Panc1 (cell line): ENCODE results near the gene TLR4.

Experiments used
- POLR2AphosphoS5 ChIP-seq: IDR thresholded peaks from 2 replicates; pipeline ENCODE4 v1.6.1; 2012; ENCODE audit warnings: mild to moderate bottlenecking, low read depth, low read length, moderate library complexity
- SIN3A ChIP-seq: IDR thresholded peaks from 2 replicates; pipeline ENCODE4 v1.6.1; 2012; ENCODE audit warnings: low read depth, mild to moderate bottlenecking, low read length, moderate library complexity, borderline replicate concordance; ENCODE audit not compliant: insufficient read depth
- TF ChIP-seq, protein P1 (sequence below): fragments of 450-650 bp; IDR thresholded peaks from 2 replicates; pipeline ENCODE4 v1.5.1; 2017; ENCODE audit warnings: mild to moderate bottlenecking
- TF ChIP-seq, protein P2 (sequence below), 2 experiments: IDR thresholded peaks; 2 replicates each; pipeline ENCODE4 v1.6.1; 2011 to 2012; ENCODE audit warnings: low read depth in 2 of 2, control low read depth in 1 of 2, low read length in 1 of 2, mild to moderate bottlenecking in 1 of 2, moderate library complexity in 1 of 2; ENCODE audit not compliant: insufficient read depth in 1 of 2

DNA sequence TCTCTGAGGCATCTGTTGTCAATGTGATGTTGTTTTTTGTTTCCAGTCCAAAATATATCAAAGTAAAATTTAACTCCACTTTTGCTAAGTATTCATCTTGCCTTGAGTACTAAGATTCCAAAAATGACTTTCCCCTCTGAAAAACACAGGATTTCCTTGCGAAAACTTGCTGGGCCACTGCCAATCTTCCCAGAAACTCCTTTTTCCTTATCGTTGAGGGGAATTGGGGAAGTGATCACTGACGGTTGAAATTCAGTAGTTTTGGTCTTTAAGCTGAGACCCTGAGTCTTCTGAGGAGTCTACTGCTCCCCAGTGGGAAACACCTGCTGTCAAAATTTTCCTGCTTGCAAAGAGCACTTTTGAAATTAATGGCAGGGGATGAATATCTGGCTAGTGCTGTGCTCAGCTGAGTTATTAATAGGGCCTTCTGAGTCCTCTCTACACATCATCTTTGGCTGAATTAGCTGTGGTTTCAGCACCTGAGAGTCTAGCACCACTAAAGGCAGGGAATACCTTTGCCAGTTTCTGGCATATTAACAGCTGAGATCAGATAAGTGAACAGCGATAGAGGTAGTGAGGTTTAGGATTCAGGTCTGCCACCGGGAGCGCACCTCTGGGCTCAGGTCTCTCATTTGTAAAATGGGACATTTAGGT lies 18.0 kb downstream of the TLR4 start:
- TF ChIP-seq, protein P1, sequence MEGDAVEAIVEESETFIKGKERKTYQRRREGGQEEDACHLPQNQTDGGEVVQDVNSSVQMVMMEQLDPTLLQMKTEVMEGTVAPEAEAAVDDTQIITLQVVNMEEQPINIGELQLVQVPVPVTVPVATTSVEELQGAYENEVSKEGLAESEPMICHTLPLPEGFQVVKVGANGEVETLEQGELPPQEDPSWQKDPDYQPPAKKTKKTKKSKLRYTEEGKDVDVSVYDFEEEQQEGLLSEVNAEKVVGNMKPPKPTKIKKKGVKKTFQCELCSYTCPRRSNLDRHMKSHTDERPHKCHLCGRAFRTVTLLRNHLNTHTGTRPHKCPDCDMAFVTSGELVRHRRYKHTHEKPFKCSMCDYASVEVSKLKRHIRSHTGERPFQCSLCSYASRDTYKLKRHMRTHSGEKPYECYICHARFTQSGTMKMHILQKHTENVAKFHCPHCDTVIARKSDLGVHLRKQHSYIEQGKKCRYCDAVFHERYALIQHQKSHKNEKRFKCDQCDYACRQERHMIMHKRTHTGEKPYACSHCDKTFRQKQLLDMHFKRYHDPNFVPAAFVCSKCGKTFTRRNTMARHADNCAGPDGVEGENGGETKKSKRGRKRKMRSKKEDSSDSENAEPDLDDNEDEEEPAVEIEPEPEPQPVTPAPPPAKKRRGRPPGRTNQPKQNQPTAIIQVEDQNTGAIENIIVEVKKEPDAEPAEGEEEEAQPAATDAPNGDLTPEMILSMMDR: no peak
- no peak for TF ChIP-seq POLR2AphosphoS5
- TF ChIP-seq, protein P2, sequence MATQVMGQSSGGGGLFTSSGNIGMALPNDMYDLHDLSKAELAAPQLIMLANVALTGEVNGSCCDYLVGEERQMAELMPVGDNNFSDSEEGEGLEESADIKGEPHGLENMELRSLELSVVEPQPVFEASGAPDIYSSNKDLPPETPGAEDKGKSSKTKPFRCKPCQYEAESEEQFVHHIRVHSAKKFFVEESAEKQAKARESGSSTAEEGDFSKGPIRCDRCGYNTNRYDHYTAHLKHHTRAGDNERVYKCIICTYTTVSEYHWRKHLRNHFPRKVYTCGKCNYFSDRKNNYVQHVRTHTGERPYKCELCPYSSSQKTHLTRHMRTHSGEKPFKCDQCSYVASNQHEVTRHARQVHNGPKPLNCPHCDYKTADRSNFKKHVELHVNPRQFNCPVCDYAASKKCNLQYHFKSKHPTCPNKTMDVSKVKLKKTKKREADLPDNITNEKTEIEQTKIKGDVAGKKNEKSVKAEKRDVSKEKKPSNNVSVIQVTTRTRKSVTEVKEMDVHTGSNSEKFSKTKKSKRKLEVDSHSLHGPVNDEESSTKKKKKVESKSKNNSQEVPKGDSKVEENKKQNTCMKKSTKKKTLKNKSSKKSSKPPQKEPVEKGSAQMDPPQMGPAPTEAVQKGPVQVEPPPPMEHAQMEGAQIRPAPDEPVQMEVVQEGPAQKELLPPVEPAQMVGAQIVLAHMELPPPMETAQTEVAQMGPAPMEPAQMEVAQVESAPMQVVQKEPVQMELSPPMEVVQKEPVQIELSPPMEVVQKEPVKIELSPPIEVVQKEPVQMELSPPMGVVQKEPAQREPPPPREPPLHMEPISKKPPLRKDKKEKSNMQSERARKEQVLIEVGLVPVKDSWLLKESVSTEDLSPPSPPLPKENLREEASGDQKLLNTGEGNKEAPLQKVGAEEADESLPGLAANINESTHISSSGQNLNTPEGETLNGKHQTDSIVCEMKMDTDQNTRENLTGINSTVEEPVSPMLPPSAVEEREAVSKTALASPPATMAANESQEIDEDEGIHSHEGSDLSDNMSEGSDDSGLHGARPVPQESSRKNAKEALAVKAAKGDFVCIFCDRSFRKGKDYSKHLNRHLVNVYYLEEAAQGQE (IDR thresholded peaks at IDR 0.05; ENCODE audit: insufficient read depth in 1 of 2, low read depth in 2 of 2, low read length in 1 of 2): no peak
- TF ChIP-seq SIN3A: no peak
